HG03558 (cell line): ENCODE measurements around the gene NKX1-2.
A peak's percentile ranks its signal among the peaks of the same experiment; 100 is the strongest.

Source experiments
- ATAC-seq: cut with Tn5 transposase; IDR thresholded peaks from one replicate; pipeline ENCODE4 v1.9.1; 2021; ENCODE audit warnings: moderate number of reproducible peaks; ENCODE audit not compliant: unreplicated experiment; ENCODE audit errors: extremely low read depth

Gene NKX1-2

DNA sequence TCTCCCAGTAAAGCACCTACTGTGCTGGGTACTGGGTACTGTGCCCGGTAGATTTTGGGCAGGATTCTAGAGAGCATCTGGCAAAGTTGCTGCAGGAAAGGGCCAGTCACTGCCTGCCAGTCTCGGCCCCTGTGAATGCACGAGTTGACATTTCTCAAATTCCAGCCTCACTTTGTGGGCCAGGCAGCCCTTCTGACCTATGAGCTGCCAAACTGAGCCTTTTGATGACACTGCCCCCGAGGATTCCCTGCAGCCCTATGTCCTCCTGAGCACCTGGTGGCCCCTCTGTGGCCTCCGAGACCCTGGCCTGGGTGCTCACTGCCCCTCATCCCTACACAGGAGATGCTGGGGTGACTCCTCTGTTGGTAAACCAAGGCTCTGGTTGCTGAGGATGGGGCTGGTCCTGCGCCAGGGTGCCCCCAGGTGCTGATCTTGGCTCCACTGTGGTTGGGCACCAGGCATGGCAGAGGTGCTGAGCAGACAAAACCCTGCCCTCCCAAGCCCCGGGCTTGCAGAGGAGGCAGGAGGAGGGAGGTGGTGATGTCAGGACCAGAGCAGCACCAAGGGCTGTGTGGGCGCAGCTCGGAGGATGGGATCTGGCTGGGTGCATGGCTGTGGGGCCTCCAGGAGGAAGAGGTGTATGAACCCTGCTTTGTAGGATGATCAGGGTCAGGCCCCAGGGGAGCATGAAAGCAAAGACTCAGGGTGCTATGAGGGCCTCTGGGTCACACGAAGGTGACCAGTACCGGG, 28.0 kb upstream of the NKX1-2 start:
- ATAC-seq: no peak

DNA sequence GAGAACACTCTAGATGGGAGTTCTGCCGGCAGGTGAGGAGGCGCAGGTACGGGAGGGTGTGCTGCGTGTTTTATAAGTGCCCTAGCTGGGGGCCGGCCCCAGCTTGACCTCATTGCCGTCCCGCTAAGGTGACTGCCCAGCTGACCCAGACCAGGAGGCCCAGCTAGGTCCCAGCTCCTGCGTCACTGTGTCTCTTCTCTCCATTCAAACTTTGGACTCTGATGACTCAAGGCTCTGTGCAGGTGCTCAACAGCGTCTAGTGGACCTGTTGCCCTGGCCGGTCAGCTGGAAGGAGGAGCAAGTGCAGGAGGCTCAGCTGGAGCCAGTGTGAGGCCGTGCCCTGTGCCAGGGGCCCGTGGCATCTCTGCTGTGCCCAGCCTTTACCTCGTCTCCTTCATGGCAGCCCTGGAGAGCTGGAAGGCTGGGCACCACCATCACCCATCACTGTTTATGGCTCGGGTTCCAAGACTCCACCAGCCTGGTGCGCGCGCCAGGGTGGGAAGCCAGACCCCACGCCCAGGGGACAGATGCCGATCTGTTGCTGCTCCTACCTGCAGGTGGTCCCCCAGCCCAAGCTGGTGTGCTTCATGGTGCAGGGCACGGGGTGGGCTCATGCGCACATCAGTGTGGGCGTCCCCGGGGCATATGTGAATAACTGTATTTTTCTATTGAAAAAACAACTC, 26.3 kb upstream of the NKX1-2 start:
- no peak for ATAC-seq

DNA sequence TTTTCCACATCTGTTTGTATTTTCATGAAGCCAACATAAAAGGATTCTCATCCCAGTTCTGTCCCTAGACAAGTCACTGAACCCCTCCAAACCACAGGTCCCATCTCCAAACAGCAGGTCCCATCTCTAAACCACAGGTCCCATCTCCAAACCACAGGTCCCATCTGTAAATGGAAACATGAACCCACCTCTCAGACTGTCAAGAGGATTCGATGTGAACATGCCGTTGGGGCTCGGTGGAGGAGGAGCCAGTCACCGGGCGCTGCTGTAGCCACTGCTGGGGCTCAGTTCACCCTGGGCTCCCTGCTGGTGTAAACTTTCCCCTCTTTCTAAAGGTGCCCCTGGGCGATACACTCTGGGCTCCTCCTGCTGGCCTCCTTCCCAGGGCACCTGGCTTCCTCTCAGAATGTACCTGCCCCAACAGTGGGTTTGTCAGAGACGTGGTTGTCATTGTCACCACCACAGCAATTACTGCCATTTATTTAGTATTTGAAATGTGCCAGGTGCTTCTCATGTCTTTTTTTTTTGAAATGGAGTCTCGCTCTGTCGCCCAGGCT, 24.8 kb upstream of the NKX1-2 start:
- no peak for ATAC-seq

DNA sequence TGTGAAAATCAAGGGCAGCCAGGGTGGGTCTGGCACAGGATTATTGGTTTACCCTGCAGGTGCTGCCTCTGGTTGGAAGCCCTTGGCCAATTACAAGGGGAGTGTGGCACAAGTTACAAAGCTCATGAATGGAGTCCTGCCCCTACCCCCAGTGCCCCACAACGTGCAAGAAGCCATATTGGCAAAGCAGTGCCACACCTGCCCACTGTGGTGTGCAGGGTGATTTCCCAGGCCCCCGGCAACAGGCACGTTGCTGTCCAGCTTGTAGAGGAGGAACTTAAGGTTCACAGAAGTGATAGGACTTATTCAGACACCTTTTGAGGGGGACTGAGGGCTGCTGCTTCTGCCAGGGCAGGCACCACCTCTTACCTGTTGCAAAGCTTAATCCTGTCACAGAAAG, 23.2 kb upstream of the NKX1-2 start:
- no peak for ATAC-seq

DNA sequence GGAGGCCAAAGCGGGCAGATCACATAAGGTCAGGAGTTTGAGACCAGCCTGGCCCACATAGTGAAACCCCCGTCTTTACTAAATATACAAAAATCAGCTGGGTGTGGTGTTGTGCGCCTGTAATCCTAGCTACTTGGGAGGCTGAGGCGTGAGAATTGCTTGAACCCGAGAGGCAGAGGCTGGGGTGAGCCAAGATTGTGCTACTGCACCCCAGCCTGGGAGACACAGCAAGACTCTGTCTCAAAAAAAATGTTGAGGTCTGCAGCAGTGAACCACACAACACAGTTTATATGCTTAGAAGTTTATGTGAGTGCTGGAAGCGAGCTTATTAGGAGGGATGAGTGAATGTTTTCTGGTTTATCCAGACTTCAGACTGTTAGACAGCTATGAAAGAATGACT, 22.2 kb upstream of the NKX1-2 start:
- no peak for ATAC-seq

DNA sequence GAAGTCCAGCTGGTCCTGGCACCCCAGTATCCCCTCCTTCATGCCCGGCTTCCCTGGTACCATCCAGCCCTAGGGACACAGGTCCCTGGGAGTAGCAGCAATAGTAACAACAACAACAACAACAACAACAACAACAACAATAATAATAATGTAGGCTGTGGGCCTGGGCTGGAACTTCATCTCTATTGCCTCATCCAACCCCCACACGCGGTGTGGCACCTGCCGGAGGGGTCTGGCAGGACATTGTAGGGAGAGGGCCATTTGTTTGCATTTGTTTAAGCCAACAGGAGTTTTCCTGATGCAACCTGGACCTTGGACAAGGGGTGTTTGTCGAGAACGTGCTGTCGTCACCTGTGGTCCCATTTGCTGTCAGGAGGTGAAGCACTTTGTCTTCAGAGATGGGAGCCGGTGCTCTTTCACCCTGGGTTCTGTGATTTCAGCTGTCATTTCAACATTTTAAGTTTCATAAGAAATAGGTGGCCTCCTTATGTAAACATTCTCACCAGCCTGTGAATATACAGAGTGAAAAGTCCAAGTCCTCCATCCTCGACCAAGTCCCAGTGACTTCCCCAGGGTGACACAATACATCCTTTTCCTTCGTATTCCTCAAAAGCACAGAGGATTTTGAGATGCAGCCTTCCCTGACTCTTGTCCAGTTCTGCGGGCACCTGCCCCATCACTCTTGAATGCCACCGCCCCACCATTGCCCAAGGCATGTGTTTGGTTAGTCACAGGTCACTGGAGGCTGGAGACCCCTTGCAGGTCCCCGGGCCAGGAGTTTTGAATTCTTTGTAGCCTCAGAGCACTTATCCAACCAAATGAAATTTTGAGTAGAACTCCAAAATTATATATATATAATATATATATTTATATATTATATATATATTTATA, 21.0 kb upstream of the NKX1-2 start:
- ATAC-seq: no peak

DNA sequence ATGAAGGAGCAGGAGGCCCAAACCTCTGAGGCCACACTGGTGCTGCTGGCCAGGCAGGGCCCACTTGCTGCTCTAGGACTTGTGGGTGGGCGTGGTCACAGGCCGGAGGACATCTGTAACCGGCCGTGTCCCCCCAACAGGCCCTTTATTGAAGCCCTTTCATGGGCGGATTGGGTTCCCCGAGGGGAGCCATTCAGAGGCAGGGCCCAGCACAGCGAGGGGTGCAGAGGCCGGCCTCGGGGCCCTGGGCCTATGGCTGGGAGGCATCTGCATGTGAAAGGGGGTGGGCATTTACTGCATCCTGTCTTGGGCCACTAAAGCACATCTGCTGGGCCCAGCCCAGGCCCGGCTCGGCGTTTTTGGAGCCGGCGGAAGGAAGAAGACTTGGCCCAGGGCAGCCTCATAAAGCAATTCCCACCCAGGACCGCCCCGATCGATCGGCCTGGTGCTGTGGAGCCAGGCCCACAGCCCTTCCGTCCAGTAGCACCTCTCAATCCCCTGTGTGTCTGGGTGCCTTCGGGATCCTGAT, 20.2 kb upstream of the NKX1-2 start:
- no peak for ATAC-seq

DNA sequence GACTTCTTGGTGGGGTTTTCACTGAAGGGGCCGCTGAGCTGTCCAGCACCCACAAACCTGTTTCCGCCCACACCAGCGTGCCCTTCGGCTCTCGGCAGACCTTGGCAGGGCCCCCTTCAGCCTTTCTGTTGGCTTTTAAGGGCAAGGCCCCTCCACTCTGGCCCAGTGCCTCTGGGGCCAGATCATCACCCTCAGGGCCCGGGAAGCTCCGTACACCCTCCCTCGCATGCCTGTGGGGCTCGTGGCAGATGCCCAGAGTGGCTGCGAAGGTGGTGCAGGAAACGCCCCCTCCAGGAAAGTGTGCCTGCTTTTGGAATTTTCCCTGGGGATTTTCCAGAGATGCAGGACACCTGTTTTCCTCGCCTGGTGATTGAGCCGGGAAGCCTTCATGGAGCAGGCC, 18.8 kb upstream of the NKX1-2 start:
- no peak for ATAC-seq

DNA sequence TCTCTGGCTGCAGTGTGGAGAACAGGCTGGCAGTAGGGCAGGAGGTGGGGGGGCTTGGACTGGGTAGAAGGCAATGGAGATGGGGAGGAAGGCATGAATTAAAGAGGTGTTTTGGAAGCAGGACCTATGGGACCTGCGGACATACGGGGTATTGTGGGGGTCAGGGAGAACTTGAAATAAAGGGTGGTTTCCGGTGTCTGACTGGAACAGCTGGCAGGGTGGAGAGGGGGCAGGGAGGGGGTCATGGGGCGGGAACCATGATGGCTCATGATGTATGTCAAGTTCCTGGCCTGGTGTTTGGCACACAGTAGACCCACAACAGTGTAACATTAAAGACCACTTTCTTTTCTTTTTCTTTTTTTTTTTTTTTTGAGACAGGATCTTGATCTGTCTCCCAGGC, 17.3 kb upstream of the NKX1-2 start:
- no peak for ATAC-seq

DNA sequence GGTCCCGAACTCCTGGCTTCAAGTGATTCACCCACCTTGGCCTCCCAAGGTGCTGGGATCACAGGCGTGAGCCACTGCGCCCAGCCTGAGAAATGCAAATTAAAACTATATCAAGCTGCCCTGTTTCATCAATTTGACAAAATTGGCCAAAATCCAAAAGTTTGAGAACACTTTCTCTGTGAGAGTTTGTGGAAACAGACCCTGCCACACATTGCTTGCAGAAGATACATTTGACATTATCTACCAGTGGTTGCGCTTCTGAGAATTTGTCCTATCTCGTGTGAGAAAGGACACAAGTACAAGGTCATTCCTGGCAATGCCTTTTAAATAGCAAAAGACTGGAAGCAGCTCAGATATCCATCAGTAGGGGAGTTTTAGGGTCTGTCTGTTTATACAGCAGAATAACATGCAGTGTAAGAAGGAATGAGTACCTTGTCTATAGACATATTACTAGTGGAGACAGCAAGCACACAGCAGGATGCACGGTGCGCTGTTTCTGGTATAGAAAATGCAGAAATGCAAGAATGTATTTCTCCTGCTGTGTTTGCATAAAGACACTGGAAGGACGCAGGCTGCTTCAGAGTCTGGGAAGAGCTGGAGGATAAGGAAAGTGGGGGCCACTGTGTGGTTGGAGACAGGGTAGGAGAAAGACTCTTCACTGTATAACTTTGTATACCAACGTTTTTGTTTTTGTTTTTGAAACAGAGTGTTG, 16.1 kb upstream of the NKX1-2 start:
- no peak for ATAC-seq

DNA sequence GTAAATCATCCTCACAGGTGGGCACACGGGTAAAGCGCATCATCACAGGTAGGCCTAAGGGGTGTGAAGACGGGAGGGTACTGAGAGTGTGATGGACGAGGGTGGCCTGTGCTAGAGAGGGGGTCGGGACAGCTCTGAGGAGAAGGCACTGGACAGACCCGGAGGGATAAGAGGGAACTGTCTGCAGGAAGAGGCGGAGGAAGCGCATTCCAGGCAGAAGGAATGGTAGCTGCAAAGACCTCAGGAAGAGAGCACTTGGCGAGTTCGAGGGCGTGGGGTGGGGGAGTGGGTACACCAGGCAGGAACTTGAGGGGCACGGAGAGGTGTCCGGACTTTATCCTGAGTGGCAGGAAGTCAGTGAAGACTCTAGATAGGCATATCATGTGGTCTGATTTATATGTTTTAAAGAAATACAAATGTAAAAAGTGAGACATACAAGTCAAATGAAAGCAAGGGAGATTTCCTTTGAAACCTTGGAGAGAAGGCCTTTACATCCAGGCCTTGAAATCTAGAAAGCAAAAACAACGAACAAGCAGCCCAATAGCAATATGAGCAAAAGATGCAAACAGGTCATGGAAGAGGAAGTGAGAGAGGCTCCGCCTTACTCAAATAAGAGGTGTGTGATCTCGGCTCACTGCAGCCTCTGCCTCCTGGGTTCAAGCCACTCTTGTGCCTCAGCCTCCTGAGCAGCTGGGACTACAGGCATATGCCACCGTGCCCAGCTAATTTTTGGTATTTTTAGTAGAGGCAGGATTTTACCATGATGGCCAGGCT, 15.4 kb upstream of the NKX1-2 start:
- ATAC-seq: no peak

DNA sequence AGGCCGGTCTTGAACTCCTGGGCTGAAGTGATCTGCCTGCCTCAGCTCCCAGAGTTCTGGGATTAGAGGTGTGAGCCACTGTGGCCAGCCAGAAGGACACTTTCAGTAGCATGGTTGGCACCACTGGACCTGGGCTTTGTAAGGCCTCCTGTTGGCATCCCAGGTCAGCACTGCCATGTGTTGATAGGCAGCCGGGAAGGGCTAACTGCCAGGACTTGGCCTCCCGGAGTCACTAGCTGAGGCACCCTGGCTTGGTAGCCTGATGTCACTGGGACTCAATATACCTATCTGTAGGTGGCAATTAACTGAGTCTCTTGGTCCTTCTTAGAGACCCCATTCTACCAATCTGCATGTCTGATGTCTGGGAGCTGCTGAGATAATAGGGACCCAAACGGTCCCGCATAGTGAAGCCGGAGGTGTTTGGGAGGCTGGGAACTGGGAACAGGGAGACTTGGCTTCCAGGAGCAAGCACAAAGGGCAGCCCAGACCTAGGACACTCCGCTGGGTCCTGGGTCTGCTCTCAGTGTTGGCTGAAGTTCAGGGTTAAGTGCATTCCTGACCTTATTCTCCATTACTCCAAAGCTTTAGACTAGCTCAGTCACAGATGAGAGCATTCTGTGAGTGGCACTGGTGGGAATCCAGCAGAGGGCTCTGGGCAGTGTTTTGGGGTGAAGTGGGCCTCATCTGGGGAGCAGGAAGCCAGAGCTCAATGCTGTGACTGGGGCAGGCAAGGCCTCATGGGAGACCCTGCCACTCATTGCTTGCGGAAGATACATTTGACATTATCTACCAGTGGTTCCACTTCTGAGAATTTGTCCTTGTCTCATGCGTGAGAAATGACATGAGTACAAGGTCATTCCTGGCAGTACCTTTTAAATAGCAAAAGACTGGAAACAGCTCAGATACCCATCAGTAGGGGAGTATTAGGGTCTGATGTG, 14.5 kb upstream of the NKX1-2 start:
- no peak for ATAC-seq

DNA sequence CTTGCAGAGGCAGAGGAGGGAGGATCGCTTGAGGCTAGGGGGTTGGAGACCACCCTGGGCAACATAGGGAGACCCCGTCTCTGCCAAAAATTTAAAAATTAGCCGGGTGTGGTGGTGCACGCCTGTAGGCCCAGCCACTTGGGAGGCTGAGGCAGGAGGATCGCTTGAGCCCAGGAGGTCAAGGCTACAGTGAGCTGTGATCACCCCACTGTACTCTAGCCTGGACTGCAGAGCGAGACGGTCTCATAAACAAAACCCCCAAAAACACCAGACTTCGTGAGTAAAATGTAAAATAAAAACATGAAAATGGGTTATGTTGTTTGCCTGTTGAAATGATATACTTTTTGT, 12.5 kb upstream of the NKX1-2 start:
- ATAC-seq: no peak

DNA sequence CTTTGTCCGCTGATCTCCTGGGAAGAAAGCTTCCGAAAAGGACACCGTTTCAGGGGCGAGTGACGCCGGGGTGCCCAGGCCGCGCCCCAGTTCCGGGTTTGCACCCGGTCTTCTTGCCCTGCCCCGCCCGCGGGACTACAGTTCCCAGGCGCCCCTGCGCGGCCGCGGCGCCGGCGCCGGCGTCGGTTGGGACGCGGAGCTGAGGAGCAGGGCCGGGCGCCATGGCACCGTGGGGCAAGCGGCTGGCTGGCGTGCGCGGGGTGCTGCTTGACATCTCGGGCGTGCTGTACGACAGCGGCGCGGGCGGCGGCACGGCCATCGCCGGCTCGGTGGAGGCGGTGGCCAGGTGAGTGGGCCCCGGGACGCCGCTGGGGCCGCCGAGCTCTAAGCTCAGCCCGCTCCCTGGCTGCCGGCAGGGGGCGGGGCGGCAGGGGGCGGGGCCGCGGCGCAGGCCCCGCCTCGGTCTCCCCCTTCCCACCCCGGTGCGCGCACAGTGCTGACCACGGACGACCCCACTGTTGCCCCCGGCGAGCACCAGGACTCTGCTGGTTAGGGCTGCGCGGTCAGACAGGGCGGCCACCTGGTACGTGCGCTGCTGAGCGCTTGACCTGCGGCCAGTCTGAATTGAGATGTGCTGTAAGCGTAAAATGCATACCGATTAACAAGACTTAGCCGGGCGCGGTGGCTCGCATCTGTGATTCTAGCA, 12.0 kb upstream of the NKX1-2 start, which contains the start of gene LHPP:
TSS of gene LHPP (plus strand) at position 182 of the 706 bp plus-strand sequence. CDS start at position 222, 40 bp downstream.
- peak; percentile 85 for ATAC-seq

DNA sequence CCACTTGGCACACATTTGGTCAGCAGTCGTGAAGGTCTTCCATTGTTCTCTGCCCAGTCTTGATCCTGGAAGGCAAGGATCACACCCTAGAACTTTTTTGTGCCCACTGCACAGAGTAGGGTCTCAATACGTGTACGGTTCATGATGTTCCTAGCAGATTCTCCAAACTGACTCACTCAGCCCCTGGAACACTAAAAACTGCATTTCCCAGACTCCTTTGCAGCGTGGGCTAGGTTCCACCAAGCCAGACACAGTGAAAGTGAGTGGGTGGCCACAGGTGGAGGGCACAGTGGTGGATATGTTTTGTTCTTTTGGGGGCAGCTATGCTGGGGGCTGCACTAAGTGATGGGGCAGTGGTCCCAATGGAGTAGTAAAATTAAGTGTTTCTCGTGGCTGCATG, 10.3 kb upstream of the NKX1-2 start:
- ATAC-seq: no peak

DNA sequence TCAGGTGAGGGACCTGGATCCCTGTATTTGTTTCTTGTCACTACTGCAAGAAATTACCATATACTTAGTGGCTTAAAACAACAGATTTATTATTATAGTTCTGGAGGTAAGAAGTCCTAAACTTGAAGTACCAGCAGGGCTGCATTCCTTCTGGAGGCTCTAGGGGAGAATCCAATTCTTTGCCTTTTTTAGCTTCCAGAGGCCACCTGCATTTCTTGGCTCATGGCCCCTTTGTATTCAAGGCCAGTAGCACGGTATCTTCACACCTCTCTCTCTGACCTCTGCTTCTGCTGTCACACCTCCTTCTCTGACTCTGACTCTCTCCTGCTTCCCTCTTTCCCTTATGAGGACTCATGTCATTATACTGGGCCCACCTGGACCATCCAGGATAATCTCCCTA, 9.6 kb upstream of the NKX1-2 start:
- ATAC-seq: no peak

DNA sequence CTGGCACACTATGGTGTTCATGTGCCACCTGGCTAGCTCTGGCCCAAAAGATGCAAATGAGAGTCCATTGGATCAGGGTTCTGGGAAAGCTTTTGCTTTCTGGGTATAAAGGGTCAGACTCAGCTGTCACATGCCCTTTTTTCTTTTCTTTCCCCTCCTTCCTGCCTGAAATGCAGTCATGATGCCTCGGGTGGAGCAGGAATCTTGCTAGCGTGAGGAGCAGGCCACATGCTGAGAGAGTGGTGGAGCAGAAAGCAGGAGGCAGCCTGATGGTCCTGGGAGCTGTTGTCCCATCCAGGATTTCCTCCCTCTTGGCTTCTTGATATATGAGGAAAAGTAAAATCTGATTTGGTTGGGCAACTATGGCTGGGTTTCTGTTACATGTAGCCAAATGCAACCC, 9.1 kb upstream of the NKX1-2 start:
- no peak for ATAC-seq
